ENCODE data around the gene MAGI2.
A peak's percentile ranks its signal among the peaks of the same experiment; 100 is the strongest.

Gene MAGI2

GRCh38 chr7:78777829-78778228, 675.6 kb downstream of the MAGI2 start:
- TF ChIP-seq CTCF (conservative IDR thresholded peaks at IDR 0.05; ENCODE audit: low read length): no peak
- H3K4me3 ChIP-seq (ENCODE audit: low read length): no peak overlapping the region
- DNase-seq (ENCODE audit: low read depth): no peak

- DNase-seq (ENCODE audit: low read depth): peak; percentile 22
Measured at GRCh38 chr7:78770422-78771410, 682.8 kb downstream of the MAGI2 start.

GRCh38 chr7:78769481-78770101, 683.9 kb downstream of the MAGI2 start:
- peak overlapping the region; percentile 55 for H3K4me3 ChIP-seq (ENCODE audit: low read length)
- DNase-seq (ENCODE audit: low read depth): no peak
- no peak for TF ChIP-seq CTCF (conservative IDR thresholded peaks at IDR 0.05; ENCODE audit: low read length)

More at GRCh38 chr7:78770422-78771410, 682.8 kb downstream of the MAGI2 start:
- no peak for TF ChIP-seq CTCF (conservative IDR thresholded peaks at IDR 0.05; ENCODE audit: low read length)
- peak overlapping the region; percentile 48 for H3K4me3 ChIP-seq (ENCODE audit: low read length)

- DNase-seq (ENCODE audit: low read depth): peak; percentile 21
- H3K4me3 ChIP-seq (ENCODE audit: low read length): peak overlapping the region; percentile 55
- peak; percentile 24; the same call in 1 of the 2 replicates for TF ChIP-seq CTCF (conservative IDR thresholded peaks at IDR 0.05; ENCODE audit: low read length)
Measured at GRCh38 chr7:78768859-78769258, 684.6 kb downstream of the MAGI2 start.

- no peak for TF ChIP-seq CTCF (conservative IDR thresholded peaks at IDR 0.05; ENCODE audit: low read length)
- H3K4me3 ChIP-seq (ENCODE audit: low read length): no peak overlapping the region
- DNase-seq (ENCODE audit: low read depth): peak; percentile 26
Measured at GRCh38 chr7:78765943-78766729, 687.3 kb downstream of the MAGI2 start.

GRCh38 chr7:78764571-78764970, 688.9 kb downstream of the MAGI2 start:
- no peak for TF ChIP-seq CTCF (conservative IDR thresholded peaks at IDR 0.05; ENCODE audit: low read length)
- H3K4me3 ChIP-seq (ENCODE audit: low read length): no peak overlapping the region
- no peak for DNase-seq (ENCODE audit: low read depth)
